Measurements from ENCODE around the gene CHAMP1.

CHAMP1 gene

GRCh38 chr13:114288157-114288591, 26.1 kb upstream of the CHAMP1 start:
- no CpG with 5 or more reads among the region's 8 CpGs for WGBS (ENCODE audit: extremely low coverage, insufficient coverage, low lambda C conversion rate)
- peaks cover 15% of the 10 kb centered on the region for H3K79me1 ChIP-seq (ENCODE audit: low read length)
- H3K56ac ChIP-seq (ENCODE audit: low read length): no peak overlapping the region
- H2BK5ac ChIP-seq (ENCODE audit: low read length): no peak overlapping the region
- peaks cover 11% of the 10 kb centered on the region for H3K79me2 ChIP-seq (ENCODE audit: control insufficient read depth, insufficient read depth, low read length)
- no peak overlapping the region for H3K18ac ChIP-seq (ENCODE audit: low read length)
- no peaks in the 10 kb centered on the region for H3K4me1 ChIP-seq (ENCODE audit: control insufficient read depth, low read depth, low read length)
- H3K9ac ChIP-seq (ENCODE audit: low read length): no peak overlapping the region
- no peak overlapping the region for H2BK15ac ChIP-seq (replicated peaks; ENCODE audit: low read depth)
- no peak overlapping the region for H3K27ac ChIP-seq (ENCODE audit: low read depth, low read length)
- no peak overlapping the region for H3K4ac ChIP-seq (ENCODE audit: low read depth, low read length)
- H2AK5ac ChIP-seq (ENCODE audit: low read length): no peak overlapping the region
- H3K36me3 ChIP-seq (ENCODE audit: control insufficient read depth, insufficient read depth, low read length): peaks cover 12% of the 10 kb centered on the region
- H3K4me3 ChIP-seq (ENCODE audit: low read length): no peak overlapping the region
- H4K5ac ChIP-seq (ENCODE audit: low read length): no peak overlapping the region
- no peak overlapping the region for H2BK120ac ChIP-seq (ENCODE audit: low read depth, low read length)
- H3K23ac ChIP-seq (ENCODE audit: low read length): no peak overlapping the region
- H3K27me3 ChIP-seq (ENCODE audit: insufficient read depth, low read length, poor library complexity): no peaks in the 10 kb centered on the region
- no peak overlapping the region for H3K4me2 ChIP-seq (ENCODE audit: low read length)
- DNase-seq: no peak
- H4K8ac ChIP-seq (ENCODE audit: low read depth, low read length): no peak overlapping the region

- no peak overlapping the region for H4K8ac ChIP-seq (ENCODE audit: low read depth, low read length)
- H2BK15ac ChIP-seq (replicated peaks; ENCODE audit: low read depth): no peak overlapping the region
- H3K4me2 ChIP-seq (ENCODE audit: low read length): no peak overlapping the region
- H2AK5ac ChIP-seq (ENCODE audit: low read length): no peak overlapping the region
- no peak overlapping the region for H3K27ac ChIP-seq (ENCODE audit: low read depth, low read length)
- H3K56ac ChIP-seq (ENCODE audit: low read length): no peak overlapping the region
- no peak overlapping the region for H3K4me3 ChIP-seq (ENCODE audit: low read length)
- H3K36me3 ChIP-seq (ENCODE audit: control insufficient read depth, insufficient read depth, low read length): peaks cover 8% of the 10 kb centered on the region
- no peak overlapping the region for H3K18ac ChIP-seq (ENCODE audit: low read length)
- no peak overlapping the region for H3K23ac ChIP-seq (ENCODE audit: low read length)
- no peak overlapping the region for H2BK120ac ChIP-seq (ENCODE audit: low read depth, low read length)
- H3K79me2 ChIP-seq (ENCODE audit: control insufficient read depth, insufficient read depth, low read length): peaks cover 2% of the 10 kb centered on the region
- H3K4me1 ChIP-seq (ENCODE audit: control insufficient read depth, low read depth, low read length): no peaks in the 10 kb centered on the region
- no peak overlapping the region for H3K4ac ChIP-seq (ENCODE audit: low read depth, low read length)
- peaks cover 9% of the 10 kb centered on the region for H3K79me1 ChIP-seq (ENCODE audit: low read length)
- H3K9ac ChIP-seq (ENCODE audit: low read length): no peak overlapping the region
- WGBS (ENCODE audit: extremely low coverage, insufficient coverage, low lambda C conversion rate): no CpG with 5 or more reads among the region's 10 CpGs
- H3K27me3 ChIP-seq (ENCODE audit: insufficient read depth, low read length, poor library complexity): no peaks in the 10 kb centered on the region
- no peak for DNase-seq
- H4K5ac ChIP-seq (ENCODE audit: low read length): no peak overlapping the region
- H2BK5ac ChIP-seq (ENCODE audit: low read length): no peak overlapping the region
These were observed 17.9 kb upstream of the CHAMP1 start for GRCh38 chr13:114296448-114296847.

GRCh38 chr13:114296902-114297301, 17.4 kb upstream of the CHAMP1 start:
- Histone ChIP-seq H2BK120ac (ENCODE audit: low read depth, low read length) (no peak overlapping the region), H3K18ac (ENCODE audit: low read length) (no peak overlapping the region), H3K4ac (ENCODE audit: low read depth, low read length) (no peak overlapping the region), H3K56ac (ENCODE audit: low read length) (no peak overlapping the region), H3K79me2 (ENCODE audit: control insufficient read depth, insufficient read depth, low read length) (peaks cover 2% of the 10 kb centered on the region), H3K4me3 (ENCODE audit: low read length) (no peak overlapping the region), H3K4me2 (ENCODE audit: low read length) (no peak overlapping the region), H3K4me1 (ENCODE audit: control insufficient read depth, low read depth, low read length) (no peaks in the 10 kb centered on the region), H3K36me3 (ENCODE audit: control insufficient read depth, insufficient read depth, low read length) (peaks cover 8% of the 10 kb centered on the region), H3K9ac (ENCODE audit: low read length) (no peak overlapping the region), H3K79me1 (ENCODE audit: low read length) (peaks cover 9% of the 10 kb centered on the region), H3K27ac (ENCODE audit: low read depth, low read length) (no peak overlapping the region), H2AK5ac (ENCODE audit: low read length) (no peak overlapping the region), H4K5ac (ENCODE audit: low read length) (no peak overlapping the region), H3K27me3 (ENCODE audit: insufficient read depth, low read length, poor library complexity) (no peaks in the 10 kb centered on the region), H4K8ac (ENCODE audit: low read depth, low read length) (no peak overlapping the region), H2BK5ac (ENCODE audit: low read length) (no peak overlapping the region), H3K23ac (ENCODE audit: low read length) (no peak overlapping the region), H2BK15ac (replicated peaks; ENCODE audit: low read depth) (no peak overlapping the region)
- no peak for DNase-seq
- no CpG with 5 or more reads among the region's 5 CpGs for WGBS (ENCODE audit: extremely low coverage, insufficient coverage, low lambda C conversion rate)

GRCh38 chr13:114298866-114299265, 15.4 kb upstream of the CHAMP1 start:
- Histone ChIP-seq H2AK5ac (ENCODE audit: low read length) (no peak overlapping the region), H3K18ac (ENCODE audit: low read length) (no peak overlapping the region), H3K4me3 (ENCODE audit: low read length) (no peak overlapping the region), H2BK15ac (replicated peaks; ENCODE audit: low read depth) (no peak overlapping the region), H3K79me1 (ENCODE audit: low read length) (peaks cover 6% of the 10 kb centered on the region), H3K4ac (ENCODE audit: low read depth, low read length) (no peak overlapping the region), H3K9ac (ENCODE audit: low read length) (no peak overlapping the region), H3K4me2 (ENCODE audit: low read length) (no peak overlapping the region), H3K4me1 (ENCODE audit: control insufficient read depth, low read depth, low read length) (no peaks in the 10 kb centered on the region), H3K79me2 (ENCODE audit: control insufficient read depth, insufficient read depth, low read length) (peaks cover 2% of the 10 kb centered on the region), H3K23ac (ENCODE audit: low read length) (no peak overlapping the region), H2BK120ac (ENCODE audit: low read depth, low read length) (no peak overlapping the region), H3K36me3 (ENCODE audit: control insufficient read depth, insufficient read depth, low read length) (peaks cover 12% of the 10 kb centered on the region), H3K56ac (ENCODE audit: low read length) (no peak overlapping the region), H3K27ac (ENCODE audit: low read depth, low read length) (no peak overlapping the region), H3K27me3 (ENCODE audit: insufficient read depth, low read length, poor library complexity) (no peaks in the 10 kb centered on the region), H2BK5ac (ENCODE audit: low read length) (no peak overlapping the region), H4K5ac (ENCODE audit: low read length) (no peak overlapping the region), H4K8ac (ENCODE audit: low read depth, low read length) (no peak overlapping the region)
- no CpG with 5 or more reads among the region's 12 CpGs for WGBS (ENCODE audit: extremely low coverage, insufficient coverage, low lambda C conversion rate)
- no peak for DNase-seq

GRCh38 chr13:114299604-114300305, 14.5 kb upstream of the CHAMP1 start:
- no peak overlapping the region for H3K4me2 ChIP-seq (ENCODE audit: low read length)
- no peak overlapping the region for H3K9ac ChIP-seq (ENCODE audit: low read length)
- DNase-seq: no peak
- no peak overlapping the region for H2BK120ac ChIP-seq (ENCODE audit: low read depth, low read length)
- no peak overlapping the region for H4K8ac ChIP-seq (ENCODE audit: low read depth, low read length)
- peaks cover 12% of the 10 kb centered on the region for H3K36me3 ChIP-seq (ENCODE audit: control insufficient read depth, insufficient read depth, low read length)
- peak overlapping the region; percentile 34 for H3K56ac ChIP-seq (ENCODE audit: low read length)
- no peaks in the 10 kb centered on the region for H3K4me1 ChIP-seq (ENCODE audit: control insufficient read depth, low read depth, low read length)
- no peak overlapping the region for H3K18ac ChIP-seq (ENCODE audit: low read length)
- no peak overlapping the region for H2AK5ac ChIP-seq (ENCODE audit: low read length)
- peaks cover 2% of the 10 kb centered on the region for H3K79me2 ChIP-seq (ENCODE audit: control insufficient read depth, insufficient read depth, low read length)
- WGBS (ENCODE audit: extremely low coverage, insufficient coverage, low lambda C conversion rate): no CpG with 5 or more reads among the region's 12 CpGs
- H3K27ac ChIP-seq (ENCODE audit: low read depth, low read length): no peak overlapping the region
- no peak overlapping the region for H2BK15ac ChIP-seq (replicated peaks; ENCODE audit: low read depth)
- H2BK5ac ChIP-seq (ENCODE audit: low read length): no peak overlapping the region
- H3K23ac ChIP-seq (ENCODE audit: low read length): no peak overlapping the region
- H4K5ac ChIP-seq (ENCODE audit: low read length): no peak overlapping the region
- H3K4ac ChIP-seq (ENCODE audit: low read depth, low read length): no peak overlapping the region
- H3K4me3 ChIP-seq (ENCODE audit: low read length): no peak overlapping the region
- no peaks in the 10 kb centered on the region for H3K27me3 ChIP-seq (ENCODE audit: insufficient read depth, low read length, poor library complexity)
- H3K79me1 ChIP-seq (ENCODE audit: low read length): peaks cover 6% of the 10 kb centered on the region

Data from mesendoderm (in vitro differentiated cells).